ENCODE results near the gene SLC38A8. TPM values are rescaled to one million over a fixed set of nuclear protein-coding genes. Genes with fewer than 3 reads are reported as not detected.

The SLC38A8 gene
- total RNA-seq, 1 experiment from 2014 or later = not detected

- Histone ChIP-seq H3K4me1 (ENCODE audit: control insufficient read depth, insufficient read depth, low read length) (no peaks in the 10 kb centered on the region), H3K9me3 (ENCODE audit: control insufficient read depth, insufficient read depth, low read depth, low read length) (no peaks in the 10 kb centered on the region), H3K4me3 (ENCODE audit: low read depth in 2 of 2, low read length in 2 of 2) (no peak overlapping the region), H3K27ac (ENCODE audit: low read length) (no peak overlapping the region), H3K27me3 (ENCODE audit: control insufficient read depth, insufficient read depth, low read length) (no peaks in the 10 kb centered on the region), H3K36me3 (ENCODE audit: control insufficient read depth, insufficient read depth, low read length) (peaks cover 6% of the 10 kb centered on the region)
- TF ChIP-seq POLR2AphosphoS5 (IDR thresholded peaks at IDR 0.05; ENCODE audit: low read depth, low read length) = no peak
- TF ChIP-seq TCF7L2 (IDR thresholded peaks at IDR 0.05; ENCODE audit: low read depth, low read length) = no peak
- TF ChIP-seq CTCF (IDR thresholded peaks at IDR 0.05) = no peak
- no peak for TF ChIP-seq SIN3A (IDR thresholded peaks at IDR 0.05; ENCODE audit: borderline replicate concordance, insufficient read depth, low read depth, low read length)
- TF ChIP-seq REST (IDR thresholded peaks at IDR 0.05; ENCODE audit: insufficient read depth in 1 of 2, low read depth in 2 of 2, low read length in 1 of 2) = no peak
- intact Hi-C loops (cut with micrococcal nuclease; ENCODE audit: unreplicated experiment) = no loop called here
- in situ Hi-C loops (cut with HindIII; ENCODE audit: low pct_unique_long_range_greater_than_20kb, low sequenced_read_pairs) = no loop called here
- ChIA-PET CTCF (no interaction called here), POLR2A (no interaction called here)
- no TSS peak for BruUV-seq (replicated peaks)
- no peak for DNase-seq (ENCODE audit: low read depth, low spot score)
- ATAC-seq = no peak
These were observed 25.0 kb upstream of the SLC38A8 start for GRCh38 chr16:84067640-84068039.

- Histone ChIP-seq H3K4me1 (ENCODE audit: control insufficient read depth, insufficient read depth, low read length) (no peaks in the 10 kb centered on the region), H3K4me3 (ENCODE audit: low read depth in 2 of 2, low read length in 2 of 2) (no peak overlapping the region), H3K27me3 (ENCODE audit: control insufficient read depth, insufficient read depth, low read length) (no peaks in the 10 kb centered on the region), H3K27ac (ENCODE audit: low read length) (no peak overlapping the region), H3K9me3 (ENCODE audit: control insufficient read depth, insufficient read depth, low read depth, low read length) (no peaks in the 10 kb centered on the region), H3K36me3 (ENCODE audit: control insufficient read depth, insufficient read depth, low read length) (peaks cover 9% of the 10 kb centered on the region)
- DNase-seq (ENCODE audit: low read depth, low spot score) (no peak), ATAC-seq (peak; percentile 83)
- CTCF ChIA-PET = interaction anchor here (0.6 to 1.2 kb wide), 3 partner anchors 12 to 181 kb away, joined by 3 to 6 read pairs (median 3); no protein-coding TSS in a partner anchor
- intact Hi-C loops (cut with micrococcal nuclease; ENCODE audit: unreplicated experiment) = loop anchor here (1.0 kb wide), 1 partner anchor 109 kb away; no protein-coding TSS in a partner anchor
- TF ChIP-seq POLR2AphosphoS5 (IDR thresholded peaks at IDR 0.05; ENCODE audit: low read depth, low read length) = no peak
- no peak for TF ChIP-seq SIN3A (IDR thresholded peaks at IDR 0.05; ENCODE audit: borderline replicate concordance, insufficient read depth, low read depth, low read length)
- TF ChIP-seq CTCF (IDR thresholded peaks at IDR 0.05) = peak; percentile 79
- TF ChIP-seq REST (IDR thresholded peaks at IDR 0.05; ENCODE audit: insufficient read depth in 1 of 2, low read depth in 2 of 2, low read length in 1 of 2) = no peak
- in situ Hi-C loops (cut with HindIII; ENCODE audit: low pct_unique_long_range_greater_than_20kb, low sequenced_read_pairs) = no loop called here
- POLR2A ChIA-PET = no interaction called here
- BruUV-seq (replicated peaks) = no TSS peak
These were observed 23.0 kb upstream of the SLC38A8 start for GRCh38 chr16:84065536-84066132.

All from Panc1 (cell line).